Smooth muscle cell (in vitro differentiated cells): Measurements from ENCODE around the gene HINT2. TPM values are rescaled to one million over a fixed set of nuclear protein-coding genes. Genes with fewer than 3 reads are reported as not detected.

Source experiments
- DNase-seq: peaks from one replicate; lab custom pipeline; 2025; ENCODE audit not compliant: unreplicated experiment; lab: John Stamatoyannopoulos, UW
- H2AFZ ChIP-seq: fragments of 200-600 bp; sonication (generic); 2 replicates; pipeline ENCODE4 v1.6.0; 2016; ENCODE audit warnings: antibody characterized with exemption, low read depth, mild to moderate bottlenecking
- H3F3A ChIP-seq: fragments of 200-600 bp; sonication (generic); 2 replicates; pipeline ENCODE4 v1.6.0; 2017; ENCODE audit warnings: antibody characterized with exemption, low read depth
- H3K27ac ChIP-seq: fragments of 200-600 bp; sonication (generic); 2 replicates; pipeline ENCODE4 v1.5.1; 2016; ENCODE audit warnings: low read depth, mild to moderate bottlenecking
- H3K27me3 ChIP-seq: fragments of 200-600 bp; sonication (generic); 2 replicates; pipeline ENCODE4 v1.6.1; 2016; ENCODE audit warnings: low read depth, mild to moderate bottlenecking
- H3K36me3 ChIP-seq: fragments of 200-600 bp; sonication (generic); 2 replicates; pipeline ENCODE4 v1.5.1; 2016; ENCODE audit warnings: low read depth
- H3K4me1 ChIP-seq: fragments of 200-600 bp; sonication (generic); 2 replicates; pipeline ENCODE4 v1.5.1; 2016; ENCODE audit warnings: low read depth
- H3K4me2 ChIP-seq: fragments of 200-600 bp; sonication (generic); 2 replicates; pipeline ENCODE4 v1.6.0; 2016; ENCODE audit warnings: mild to moderate bottlenecking
- H3K4me3 ChIP-seq: fragments of 200-600 bp; sonication (generic); 2 replicates; pipeline ENCODE4 v1.5.1; 2016; ENCODE audit warnings: mild to moderate bottlenecking
- H3K79me2 ChIP-seq: fragments of 200-600 bp; sonication (generic); 2 replicates; pipeline ENCODE4 v1.6.0; 2016; ENCODE audit warnings: low read depth, mild to moderate bottlenecking
- H3K9ac ChIP-seq: fragments of 200-600 bp; sonication (generic); 2 replicates; pipeline ENCODE4 v1.6.0; 2016; ENCODE audit warnings: low read depth
- H3K9me3 ChIP-seq: fragments of 200-600 bp; sonication (generic); replicated peaks from 2 replicates; pipeline ENCODE4 v1.5.1; 2016; ENCODE audit warnings: low read depth
- H4K20me1 ChIP-seq: fragments of 200-600 bp; sonication (generic); 2 replicates; pipeline ENCODE4 v1.6.0; 2016; ENCODE audit warnings: low read depth
- CTCF ChIP-seq: fragments of 200-600 bp; sonication (generic); IDR thresholded peaks from 2 replicates; pipeline ENCODE4 v1.5.1; 2017; ENCODE audit warnings: borderline replicate concordance, mild to moderate bottlenecking, antibody characterized with exemption; ENCODE audit not compliant: insufficient read depth, poor library complexity, severe bottlenecking
- WGBS: methylation state at CpG from one replicate; pipeline ENCODE4 v1.1.7; 2016; ENCODE audit warnings: low lambda C conversion rate; 5-methylcytosine and 5-hydroxymethylcytosine counted together
- polyA plus RNA-seq: library from polyadenylated mRNA; unstranded; fragments of >200 nt; fragmentation: Nextera tagmentation; extraction: Ambion mirVana; gene quantifications from 2 replicates; pipeline ENCODE4 v1.2.1, GENCODE V29; 2016
- total RNA-seq: library from RNA; depleted of rRNA; stranded (reverse); fragments of >200 nt; gene quantifications from 2 replicates; pipeline ENCODE4 v1.2.3, GENCODE V29; 2014

HINT2 gene
- total and polyA plus RNA-seq, 2 experiments from 2014 or later, result 7.7 to 66.7 TPM

- Histone ChIP-seq H2AFZ (no peak overlapping the region), H3K27ac (no peak overlapping the region), H3K4me3 (no peak overlapping the region), H3K9me3 (no peaks in the 10 kb centered on the region), H4K20me1 (no peaks in the 10 kb centered on the region), H3K4me1 (peaks cover 12% of the 10 kb centered on the region), H3K9ac (no peak overlapping the region), H3F3A (no peaks in the 10 kb centered on the region), H3K36me3 (no peaks in the 10 kb centered on the region), H3K27me3 (no peaks in the 10 kb centered on the region), H3K4me2 (peak overlapping the region; percentile 91), H3K79me2 (no peaks in the 10 kb centered on the region)
- no peak for DNase-seq
- WGBS, result 73% methylated on average over 2 of the region's 2 CpGs
- no peak for TF ChIP-seq CTCF
These were observed 21.4 kb downstream of the HINT2 start for GRCh38 chr9:35793461-35793860.

GRCh38 chr9:35792826-35793225 lies 22.0 kb downstream of the HINT2 start:
- H3K4me1 ChIP-seq, result peaks cover 12% of the 10 kb centered on the region
- no peaks in the 10 kb centered on the region for H3K27me3 ChIP-seq
- no peaks in the 10 kb centered on the region for H3F3A ChIP-seq
- no peaks in the 10 kb centered on the region for H3K79me2 ChIP-seq
- H3K9me3 ChIP-seq, result no peaks in the 10 kb centered on the region
- no peak overlapping the region for H3K4me3 ChIP-seq
- no peak for TF ChIP-seq CTCF
- H2AFZ ChIP-seq, result no peak overlapping the region
- 92% methylated on average over 14 of the region's 14 CpGs for WGBS
- peak overlapping the region; percentile 91 for H3K4me2 ChIP-seq
- no peaks in the 10 kb centered on the region for H3K36me3 ChIP-seq
- no peak overlapping the region for H3K27ac ChIP-seq
- H3K9ac ChIP-seq, result no peak overlapping the region
- H4K20me1 ChIP-seq, result no peaks in the 10 kb centered on the region
- DNase-seq, result no peak

GRCh38 chr9:35792024-35792813 lies 22.6 kb downstream of the HINT2 start:
- Histone ChIP-seq H3K4me1 (peaks cover 12% of the 10 kb centered on the region), H3K9ac (no peak overlapping the region), H4K20me1 (no peaks in the 10 kb centered on the region), H3K9me3 (no peaks in the 10 kb centered on the region), H3K4me2 (peak overlapping the region; percentile 91), H3K79me2 (no peaks in the 10 kb centered on the region), H2AFZ (no peak overlapping the region), H3K4me3 (peak overlapping the region; percentile 57), H3K36me3 (no peaks in the 10 kb centered on the region), H3K27ac (no peak overlapping the region), H3F3A (no peaks in the 10 kb centered on the region), H3K27me3 (no peaks in the 10 kb centered on the region)
- DNase-seq, result no peak
- 87% methylated on average over 33 of the region's 34 CpGs for WGBS
- no peak for TF ChIP-seq CTCF
